ENCODE results near the gene JCAD. TPM values are rescaled to one million over a fixed set of nuclear protein-coding genes. Genes with fewer than 3 reads are reported as not detected.

JCAD gene
- total RNA-seq, 1 donor from 2014 or later = 60.5 TPM

- no peak for DNase-seq (ENCODE audit: low read depth in 2 of 2)
Observed at GRCh38 chr10:30045961-30046360, 13.4 kb downstream of the JCAD start.

DNA sequence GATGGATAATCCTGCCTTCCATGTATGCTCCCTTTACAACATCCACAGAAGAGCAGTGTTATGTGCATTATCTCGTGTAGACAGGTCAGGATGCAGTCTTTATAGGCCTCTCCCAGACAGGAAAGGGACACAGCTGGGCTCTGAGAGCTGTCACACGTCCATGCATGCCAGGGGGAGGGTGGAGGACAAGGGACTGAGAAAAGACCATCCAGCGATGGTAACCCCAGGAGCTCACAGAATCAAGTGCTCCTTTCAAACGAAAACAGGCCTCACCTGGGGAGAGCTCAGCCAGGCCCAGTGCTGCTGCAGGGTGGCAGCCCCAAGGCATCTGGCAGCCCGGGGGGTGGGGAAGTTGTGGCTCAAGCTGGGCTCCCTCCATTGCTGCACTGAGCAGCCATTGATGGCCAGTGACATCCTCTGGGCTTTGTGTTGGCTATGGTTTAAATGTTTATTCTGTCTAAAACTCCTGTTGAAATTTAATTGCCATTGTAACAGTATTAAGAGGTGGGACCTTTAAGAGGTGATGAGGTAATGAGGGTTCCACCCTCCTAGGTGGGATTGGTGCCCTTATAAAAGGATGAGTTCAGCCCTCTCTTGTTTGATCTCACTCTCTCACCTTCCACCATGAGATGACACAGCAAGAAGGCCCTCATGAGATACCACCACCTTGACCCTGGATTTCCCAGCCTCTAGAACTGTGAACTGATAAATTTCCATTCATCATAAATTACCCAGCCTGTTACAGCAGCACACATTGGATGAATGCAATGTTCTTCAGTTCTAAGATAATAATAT is 15.7 kb downstream of the JCAD start:
- DNase-seq (ENCODE audit: low read depth in 2 of 2) = peak; percentile 60 to 89

DNA sequence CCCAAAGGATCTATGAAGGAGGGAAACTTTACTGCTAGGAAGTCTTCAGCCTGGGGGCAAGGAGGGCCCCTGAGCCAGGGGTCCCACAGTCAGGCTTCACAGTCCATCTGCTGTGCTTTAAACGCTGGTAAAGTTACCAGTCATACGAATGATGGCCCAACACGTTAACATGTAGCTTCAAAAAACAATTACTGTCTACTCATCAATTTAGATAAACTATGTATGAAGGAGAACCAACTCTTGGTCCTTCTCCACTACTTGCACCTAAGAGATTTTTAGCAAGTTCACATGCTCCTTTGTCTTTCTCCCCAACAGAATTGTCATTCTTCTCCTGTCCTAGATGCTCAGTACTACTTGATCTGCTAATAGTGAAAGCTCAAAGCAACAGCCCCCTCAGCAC is 16.6 kb downstream of the JCAD start:
- no peak for DNase-seq (ENCODE audit: low read depth in 2 of 2)

DNA sequence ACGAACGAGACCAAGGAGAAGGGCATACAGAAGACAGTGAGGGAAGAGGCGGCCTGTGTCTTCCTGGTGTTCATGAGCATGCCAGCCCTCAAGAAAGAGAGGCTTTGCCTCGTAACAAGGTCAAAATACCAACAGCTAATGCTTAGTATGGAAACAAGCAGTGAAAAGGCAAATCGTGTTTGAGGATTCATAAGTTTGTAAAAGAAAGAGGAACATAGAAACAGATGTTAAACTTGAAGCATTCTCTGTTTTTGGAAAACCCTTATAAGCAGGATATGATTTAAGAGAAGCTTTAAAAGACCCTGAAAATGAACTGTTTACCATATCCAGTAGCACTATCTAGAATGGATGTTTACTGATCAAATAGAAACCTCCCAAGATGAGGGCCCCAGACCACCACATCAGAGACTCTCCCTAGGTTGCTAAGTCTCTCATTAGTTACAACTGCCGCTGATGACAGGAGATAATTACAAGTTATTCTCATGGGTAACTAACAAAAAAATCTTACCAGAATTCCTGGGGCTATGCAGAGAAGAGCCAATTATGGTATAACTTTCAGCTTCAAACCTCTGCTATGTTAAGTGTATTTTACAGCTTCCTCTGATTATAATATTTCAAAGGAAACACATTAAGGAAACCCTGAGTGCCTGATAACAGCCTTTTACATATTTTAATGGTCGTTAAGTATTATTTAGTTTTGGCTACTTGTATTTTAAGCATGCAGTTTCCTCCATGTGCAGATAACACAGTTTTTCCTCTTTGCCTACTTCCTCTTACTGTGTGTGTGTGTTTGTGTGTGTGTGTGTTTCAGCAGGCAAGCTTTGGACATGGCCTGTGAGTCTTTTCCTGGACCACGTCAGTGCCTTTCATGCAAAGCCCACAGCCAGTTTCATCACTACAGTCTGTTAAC is 17.9 kb downstream of the JCAD start:
- peak; percentile 93 to 94 for DNase-seq (ENCODE audit: low read depth in 2 of 2)

- no peak for DNase-seq (ENCODE audit: low read depth in 2 of 2)
Observed at GRCh38 chr10:30040597-30040996, 18.8 kb downstream of the JCAD start.

GRCh38 chr10:30039988-30040387 is 19.4 kb downstream of the JCAD start:
- DNase-seq (ENCODE audit: low read depth in 2 of 2) = peak; percentile 65 to 91

DNA sequence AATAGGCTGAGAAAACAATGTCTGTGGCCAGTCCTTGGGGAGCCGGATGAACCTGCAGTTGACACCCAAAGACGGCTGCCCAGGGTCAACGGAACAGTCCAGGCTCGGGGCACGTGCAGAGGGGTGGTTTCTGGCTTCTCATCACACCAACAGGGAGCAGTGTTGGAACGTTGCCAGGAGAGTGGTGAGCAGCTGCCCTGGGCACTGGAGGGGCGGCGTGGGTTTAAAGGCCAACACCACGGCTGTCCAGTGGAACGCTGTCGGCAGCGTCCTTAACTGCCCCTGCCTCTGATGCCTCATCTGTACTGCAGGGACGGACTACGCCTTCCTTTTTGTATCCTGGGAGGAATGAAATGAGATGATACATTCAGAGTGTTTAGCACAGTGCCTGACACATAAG is 19.8 kb downstream of the JCAD start:
- peak; percentile 60 to 64 for DNase-seq (ENCODE audit: low read depth in 2 of 2)

- DNase-seq (ENCODE audit: low read depth in 2 of 2) = peak in 1 of 2 donors; percentile 18
Observed at GRCh38 chr10:30038781-30039536, 20.4 kb downstream of the JCAD start.

DNA sequence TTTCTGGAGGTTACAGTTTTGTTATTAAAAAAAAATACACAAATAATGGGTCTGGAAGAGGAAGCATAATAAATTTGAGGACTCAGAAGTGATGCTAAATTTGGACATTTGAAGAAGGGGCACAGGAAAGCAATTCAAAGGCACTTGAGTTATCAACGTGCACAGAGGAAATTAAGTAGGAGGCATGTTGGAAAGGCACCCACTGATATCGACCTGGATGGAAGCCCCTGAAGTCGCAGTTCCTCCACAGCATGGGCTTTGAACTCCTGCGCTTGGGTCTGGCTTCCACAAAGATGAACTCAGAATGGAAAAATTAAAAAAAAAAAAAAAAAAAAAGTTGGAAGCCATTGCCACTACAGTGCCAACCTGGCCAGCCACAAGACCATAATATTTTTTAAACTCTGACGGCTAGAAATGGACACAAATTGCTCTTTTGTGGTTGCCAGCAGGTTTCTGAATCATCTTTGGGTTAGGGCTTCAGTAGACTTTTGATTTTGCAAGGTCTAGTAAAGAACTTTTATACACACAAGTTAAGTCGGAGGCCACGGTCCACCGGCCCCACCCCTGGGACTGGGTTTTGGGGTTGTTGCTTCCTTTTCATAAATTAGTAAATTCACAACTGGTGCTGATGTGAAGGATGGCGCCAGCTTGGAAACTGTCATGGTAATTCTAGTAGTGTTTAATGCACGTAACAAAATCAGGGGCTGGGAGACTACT is 21.6 kb downstream of the JCAD start:
- DNase-seq (ENCODE audit: low read depth in 2 of 2) = no peak

GRCh38 chr10:30036811-30037210 is 22.6 kb downstream of the JCAD start:
- no peak for DNase-seq (ENCODE audit: low read depth in 2 of 2)

DNA sequence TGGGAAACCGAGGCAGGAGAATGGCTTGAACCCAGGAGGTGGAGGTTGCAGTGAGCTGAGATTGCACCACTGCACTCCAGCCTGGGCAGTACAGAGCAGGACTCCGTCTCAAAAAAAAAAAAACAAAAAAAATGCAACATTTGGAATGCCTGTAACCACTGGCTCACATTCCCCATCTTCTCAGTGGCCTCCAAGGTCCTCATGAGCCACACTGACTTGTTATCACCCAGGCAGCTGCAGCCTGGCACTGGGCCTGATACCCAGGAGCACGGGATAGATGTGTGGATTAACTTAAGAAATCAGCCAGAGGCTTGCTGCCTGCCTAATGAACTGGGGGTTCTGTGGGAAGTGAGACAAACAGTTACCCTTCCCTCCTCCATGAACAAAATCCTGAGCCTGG is 23.0 kb downstream of the JCAD start:
- DNase-seq (ENCODE audit: low read depth in 2 of 2) = no peak

DNA sequence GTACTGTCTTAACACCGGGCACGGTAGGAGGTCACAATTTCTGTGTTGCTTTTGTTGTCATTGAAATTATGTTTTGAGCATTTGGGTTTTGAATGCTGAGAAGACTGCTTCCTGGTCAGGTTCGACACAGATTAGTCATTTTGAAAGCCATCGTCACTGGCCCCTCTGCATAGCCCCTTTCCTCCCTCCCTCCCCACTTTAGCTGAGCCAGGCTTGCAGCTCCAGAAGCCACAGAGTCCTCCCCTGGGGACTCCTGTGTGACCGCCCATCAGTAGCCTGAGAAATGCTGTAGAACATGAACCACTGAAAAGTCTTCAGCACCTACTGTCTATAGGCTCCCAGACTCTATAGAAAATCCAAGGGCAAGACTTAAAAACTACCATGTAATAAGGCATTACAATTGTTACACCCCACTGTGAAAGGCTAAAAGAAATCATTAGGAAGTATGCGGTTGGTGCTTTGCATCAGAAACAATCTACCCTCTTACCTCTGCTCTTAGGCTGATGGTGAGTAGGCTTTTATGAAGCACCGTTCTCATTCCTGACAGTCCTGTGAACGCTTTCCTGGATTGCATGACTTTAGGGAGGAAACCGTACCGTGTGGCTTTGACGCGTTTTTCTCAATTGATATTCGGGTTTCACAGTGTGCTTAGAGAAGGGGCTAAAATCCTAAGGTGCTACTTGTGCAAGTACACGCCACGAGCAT is 24.8 kb downstream of the JCAD start:
- no peak for DNase-seq (ENCODE audit: low read depth in 2 of 2)

DNA sequence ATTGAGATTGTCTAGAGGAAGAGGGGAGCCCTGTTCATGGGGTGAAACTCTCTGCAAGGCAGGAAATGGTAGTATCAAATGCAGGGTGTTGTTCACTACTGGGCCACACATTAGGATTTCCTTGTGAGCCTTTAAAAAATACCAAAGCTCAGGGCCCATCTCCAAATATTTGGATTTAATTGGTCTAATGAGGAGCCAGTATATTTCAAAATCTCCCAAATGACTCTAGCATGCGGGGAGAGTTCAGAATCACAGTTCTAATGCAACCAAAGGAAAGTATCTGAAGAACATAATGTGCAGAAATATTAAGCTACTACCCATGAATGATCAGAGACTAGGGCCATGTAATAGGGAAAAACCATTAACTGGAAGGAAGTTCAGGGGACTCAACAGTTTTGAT is 27.3 kb downstream of the JCAD start:
- DNase-seq (ENCODE audit: low read depth in 2 of 2) = no peak

DNA sequence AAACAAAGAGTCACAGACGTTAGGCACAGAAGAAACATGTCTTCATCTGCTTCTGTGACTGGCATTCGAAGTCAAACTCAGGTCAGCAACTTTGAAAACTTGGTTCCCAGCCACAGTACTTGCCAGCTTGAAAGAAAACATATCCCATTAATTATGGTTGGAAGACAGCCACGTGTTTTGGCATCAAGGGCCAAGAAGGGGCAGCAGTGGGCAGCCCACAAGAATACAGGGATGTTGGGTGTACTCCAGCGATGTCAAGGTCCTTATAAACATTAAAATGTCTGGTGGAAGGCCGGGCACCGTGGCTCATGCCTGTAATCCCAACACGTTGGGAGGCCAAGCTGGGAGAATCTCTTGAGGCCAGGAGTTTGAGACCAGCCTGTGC is 29.5 kb downstream of the JCAD start:
- peak in 1 of 2 donors; percentile 28 for DNase-seq (ENCODE audit: low read depth in 2 of 2)

GRCh38 chr10:30029164-30029871 is 30.1 kb downstream of the JCAD start:
- no peak for DNase-seq (ENCODE audit: low read depth in 2 of 2)

GRCh38 chr10:30028738-30029030 is 30.7 kb downstream of the JCAD start:
- DNase-seq (ENCODE audit: low read depth in 2 of 2) = peak in 1 of 2 donors; percentile 18

- peak; percentile 77 to 87 for DNase-seq (ENCODE audit: low read depth in 2 of 2)
Observed at GRCh38 chr10:30028006-30028737, 31.2 kb downstream of the JCAD start.

DNA sequence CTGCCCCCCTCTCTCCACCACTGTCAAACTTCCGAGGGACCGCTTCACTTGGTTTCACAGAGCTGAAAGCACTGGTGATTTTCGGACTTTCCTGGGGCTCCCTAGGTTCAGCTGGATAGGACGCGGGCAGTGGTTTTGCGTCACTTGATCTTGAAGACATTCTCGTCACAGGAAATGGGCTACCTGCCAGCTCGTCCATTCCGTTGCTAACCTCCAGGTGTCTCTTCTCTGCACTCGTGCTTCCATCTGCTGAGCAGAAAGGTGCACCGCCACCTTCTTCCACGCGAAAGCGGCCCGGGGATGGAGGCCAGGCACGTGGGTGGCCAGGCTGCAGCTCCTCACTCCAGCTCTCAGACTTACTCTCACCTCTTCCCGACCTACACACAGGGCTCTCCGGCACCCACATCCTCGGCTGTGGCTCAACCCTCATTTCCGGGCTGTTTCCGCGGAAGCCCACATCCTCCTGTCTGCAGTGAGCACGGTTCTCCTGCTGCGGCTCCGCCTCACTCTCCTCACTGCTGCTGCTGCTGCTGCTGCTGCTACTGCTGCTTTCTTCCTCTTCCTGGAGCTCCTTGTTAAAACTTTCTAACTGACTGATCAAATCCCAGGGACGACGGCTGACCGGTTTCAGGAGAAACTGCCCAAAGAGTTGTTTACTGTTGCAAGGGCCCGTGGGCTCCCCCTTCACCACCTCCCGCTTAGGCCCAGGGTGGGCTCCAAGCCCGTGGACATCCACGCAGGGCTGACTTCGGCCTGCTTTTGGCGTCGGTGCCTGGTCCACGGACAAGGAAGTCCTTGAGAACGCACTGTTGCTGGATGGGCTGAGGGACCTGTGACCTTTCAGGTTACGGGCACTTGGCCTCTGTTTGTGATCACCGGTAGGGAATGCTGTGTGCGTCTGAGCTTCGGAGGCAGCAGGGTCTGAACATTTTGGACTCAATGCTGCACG is 32.1 kb downstream of the JCAD start:
- peak; percentile 46 to 91 for DNase-seq (ENCODE audit: low read depth in 2 of 2)
